Glomerular visceral epithelial cell (primary cell): ENCODE measurements around the gene CSK.

Experiments
- DNase-seq: peaks from one replicate; pipeline ENCODE4 v3.0.0-alpha.2; 2016; ENCODE audit errors: extremely low spot score

The CSK gene

DNA sequence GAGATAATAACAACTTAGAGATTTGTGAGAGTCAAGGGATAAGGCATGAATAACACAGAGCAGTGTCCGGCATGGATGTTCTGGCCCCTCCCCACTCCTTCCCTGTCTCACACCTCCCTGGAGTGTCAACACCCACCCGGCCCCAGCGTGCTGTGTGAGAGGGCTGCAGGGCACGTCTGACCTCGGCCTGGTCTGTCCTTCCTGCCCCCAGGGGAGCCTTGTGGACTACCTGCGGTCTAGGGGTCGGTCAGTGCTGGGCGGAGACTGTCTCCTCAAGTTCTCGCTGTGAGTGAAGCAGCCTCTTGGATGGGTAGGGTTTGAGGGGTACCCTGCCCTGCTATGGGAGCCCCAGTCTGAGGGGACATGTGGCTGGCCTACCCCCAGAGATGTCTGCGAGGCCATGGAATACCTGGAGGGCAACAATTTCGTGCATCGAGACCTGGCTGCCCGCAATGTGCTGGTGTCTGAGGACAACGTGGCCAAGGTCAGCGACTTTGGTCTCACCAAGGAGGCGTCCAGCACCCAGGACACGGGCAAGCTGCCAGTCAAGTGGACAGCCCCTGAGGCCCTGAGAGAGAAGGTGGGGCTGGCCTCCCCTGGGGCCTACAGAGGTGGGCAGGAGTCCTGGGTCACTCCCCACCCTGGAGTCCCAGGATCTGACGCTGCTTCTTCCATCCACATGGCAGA lies 19.6 kb downstream of the CSK start:
- DNase-seq: no peak

DNA sequence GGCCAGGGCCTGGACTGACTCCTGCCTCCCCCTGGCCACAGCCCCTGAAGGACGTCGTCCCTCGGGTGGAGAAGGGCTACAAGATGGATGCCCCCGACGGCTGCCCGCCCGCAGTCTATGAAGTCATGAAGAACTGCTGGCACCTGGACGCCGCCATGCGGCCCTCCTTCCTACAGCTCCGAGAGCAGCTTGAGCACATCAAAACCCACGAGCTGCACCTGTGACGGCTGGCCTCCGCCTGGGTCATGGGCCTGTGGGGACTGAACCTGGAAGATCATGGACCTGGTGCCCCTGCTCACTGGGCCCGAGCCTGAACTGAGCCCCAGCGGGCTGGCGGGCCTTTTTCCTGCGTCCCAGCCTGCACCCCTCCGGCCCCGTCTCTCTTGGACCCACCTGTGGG lies 20.4 kb downstream of the CSK start:
- no peak for DNase-seq

DNA sequence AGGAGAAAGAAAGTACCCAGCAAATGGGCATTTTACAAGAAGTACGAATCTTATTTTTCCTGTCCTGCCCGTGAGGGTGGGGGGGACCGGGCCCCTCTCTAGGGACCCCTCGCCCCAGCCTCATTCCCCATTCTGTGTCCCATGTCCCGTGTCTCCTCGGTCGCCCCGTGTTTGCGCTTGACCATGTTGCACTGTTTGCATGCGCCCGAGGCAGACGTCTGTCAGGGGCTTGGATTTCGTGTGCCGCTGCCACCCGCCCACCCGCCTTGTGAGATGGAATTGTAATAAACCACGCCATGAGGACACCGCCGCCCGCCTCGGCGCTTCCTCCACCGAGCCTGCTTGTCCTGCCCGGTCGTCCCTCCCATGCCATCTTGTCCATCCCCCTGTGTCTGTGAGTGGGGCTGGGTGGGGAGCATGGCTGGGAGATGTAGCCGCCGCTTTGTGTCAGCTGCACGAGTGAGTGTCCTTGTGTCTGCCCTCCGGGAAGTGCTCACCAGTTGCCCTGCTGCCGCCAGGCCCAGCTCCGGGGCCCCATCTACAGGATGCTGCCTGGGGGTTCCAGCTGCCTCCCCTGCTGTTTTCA lies 21.1 kb downstream of the CSK start:
- no peak for DNase-seq

DNA sequence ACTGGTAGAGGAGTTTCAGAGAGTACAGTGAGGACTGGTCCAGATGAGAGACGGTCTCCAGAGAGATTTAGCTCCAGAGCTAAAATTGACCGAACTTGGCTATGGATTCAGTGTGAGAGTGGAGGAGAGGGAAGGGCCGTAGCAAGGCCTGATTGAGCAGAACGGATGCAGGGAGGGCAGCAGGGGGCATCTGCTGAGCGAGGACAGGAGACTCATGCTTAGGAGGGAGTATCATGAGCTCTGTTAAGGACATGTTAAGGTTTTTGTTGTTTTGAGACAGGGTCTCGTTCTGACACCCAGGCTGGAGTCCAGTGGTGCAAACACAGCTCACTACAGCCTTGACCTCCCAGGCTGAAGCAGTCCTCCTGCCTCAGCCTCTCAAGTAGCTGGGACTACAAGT lies 23.1 kb downstream of the CSK start:
- DNase-seq: no peak

DNA sequence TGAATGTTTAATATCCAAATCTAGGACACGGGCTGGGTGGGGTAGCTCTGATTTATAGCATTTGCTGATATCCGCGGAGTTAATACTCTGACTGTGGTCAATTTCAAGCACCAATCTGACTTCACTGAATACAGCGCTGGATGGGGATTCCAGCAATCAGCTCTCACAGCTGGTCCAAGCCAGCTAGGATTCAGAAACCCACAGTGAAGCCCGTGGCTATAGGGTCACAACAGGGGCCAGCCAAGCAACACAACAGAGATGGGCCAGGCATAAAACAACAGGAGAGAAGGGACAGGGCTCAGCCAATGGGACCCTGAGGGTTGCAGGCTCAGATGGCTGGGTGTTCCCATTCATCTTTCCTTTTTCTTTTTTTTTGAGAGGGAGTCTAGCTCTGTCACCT lies 25.4 kb downstream of the CSK start:
- DNase-seq: no peak

DNA sequence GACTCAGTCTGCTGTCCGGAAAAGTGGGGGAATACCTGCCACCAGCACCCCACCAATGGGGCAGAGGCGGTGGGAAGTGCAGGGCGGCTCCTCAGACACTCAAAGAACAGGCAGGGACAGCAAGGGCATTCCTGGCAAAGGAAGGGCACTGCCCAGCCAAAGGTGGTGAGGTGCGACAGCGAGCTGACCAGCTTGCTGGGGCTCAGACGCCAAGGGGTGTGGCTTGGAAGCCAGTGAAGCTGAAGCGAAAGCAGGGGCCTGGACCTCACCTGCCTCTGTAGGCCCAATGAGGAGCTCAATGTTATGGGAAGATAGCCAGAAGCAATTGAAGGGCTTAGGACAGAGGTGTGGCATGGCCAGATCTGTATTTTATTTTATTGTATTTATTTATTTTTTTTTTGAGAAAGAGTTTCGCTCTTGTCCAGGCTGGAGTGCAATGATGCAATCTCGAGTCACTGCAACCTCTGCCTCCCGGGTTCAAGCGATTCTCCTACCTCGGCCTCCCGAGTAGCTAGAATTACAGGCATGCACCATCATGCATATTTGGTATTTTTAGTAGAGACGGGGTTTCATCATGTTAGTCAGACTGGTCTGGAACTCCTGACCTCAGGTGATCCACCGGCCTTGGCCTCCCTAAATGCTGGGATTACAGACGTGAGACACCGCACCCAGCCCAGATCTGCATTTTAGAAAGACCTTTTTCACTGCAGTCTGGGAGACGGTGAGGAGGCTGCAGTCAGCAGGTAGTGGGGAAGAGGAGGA lies 26.4 kb downstream of the CSK start:
- DNase-seq: peak; percentile 33

DNA sequence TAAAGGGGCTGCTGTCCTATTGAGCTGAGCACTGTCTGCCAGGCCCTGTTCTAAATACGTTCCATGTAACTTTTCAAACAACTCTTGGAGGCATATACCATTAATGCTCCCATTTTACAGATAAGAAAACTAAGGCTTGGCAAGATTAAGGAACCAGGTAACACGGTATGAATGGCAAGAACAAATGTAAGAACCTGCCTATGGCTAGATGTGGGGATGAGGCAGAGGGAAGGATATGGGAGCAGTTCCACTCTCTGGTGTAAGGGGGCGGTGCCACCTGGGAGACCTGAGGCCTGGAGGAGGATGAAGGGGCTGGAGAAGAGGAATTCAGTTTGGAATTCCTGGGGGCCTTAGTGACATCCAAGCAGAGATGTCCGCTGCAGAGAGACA lies 27.0 kb downstream of the CSK start:
- DNase-seq: no peak

DNA sequence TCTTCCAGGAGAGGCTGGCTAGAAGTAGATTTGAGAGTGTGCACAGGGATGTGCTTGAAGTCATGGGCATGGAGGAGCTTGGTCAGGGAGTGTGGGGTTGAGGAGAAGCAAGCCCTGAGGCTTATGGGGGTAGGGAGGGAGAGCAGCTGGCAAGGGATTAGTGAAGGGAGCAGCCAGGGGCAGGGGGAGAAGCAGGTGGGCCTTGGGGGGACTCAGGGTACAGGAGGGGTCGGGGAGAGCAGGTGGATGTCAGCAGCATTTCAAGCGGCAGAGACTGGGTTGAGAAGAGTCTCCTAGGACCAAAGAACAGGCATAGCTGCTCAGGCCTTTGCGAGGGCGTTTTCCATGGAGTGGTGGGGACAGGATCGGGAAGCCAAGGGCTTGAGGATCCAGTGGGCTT lies 27.4 kb downstream of the CSK start:
- DNase-seq: no peak

DNA sequence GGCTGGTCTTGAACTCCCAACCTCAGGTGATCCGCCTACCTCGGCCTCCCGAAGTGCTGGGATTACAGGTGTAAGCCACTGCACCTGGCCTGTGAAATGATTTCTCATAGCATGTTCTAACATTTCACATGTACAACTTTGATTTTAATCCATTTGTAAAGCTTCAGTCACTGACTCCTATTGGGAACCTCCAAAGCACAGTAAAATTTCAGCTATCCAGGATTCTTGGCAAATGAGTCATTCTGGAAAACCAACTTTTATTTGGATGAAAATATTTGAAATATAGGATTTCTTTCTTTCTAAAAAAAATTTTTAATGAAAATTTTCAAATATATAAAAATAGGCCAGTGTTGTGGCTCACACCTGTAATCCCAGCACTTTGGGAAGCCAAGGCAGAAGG lies 28.1 kb downstream of the CSK start:
- DNase-seq: no peak

DNA sequence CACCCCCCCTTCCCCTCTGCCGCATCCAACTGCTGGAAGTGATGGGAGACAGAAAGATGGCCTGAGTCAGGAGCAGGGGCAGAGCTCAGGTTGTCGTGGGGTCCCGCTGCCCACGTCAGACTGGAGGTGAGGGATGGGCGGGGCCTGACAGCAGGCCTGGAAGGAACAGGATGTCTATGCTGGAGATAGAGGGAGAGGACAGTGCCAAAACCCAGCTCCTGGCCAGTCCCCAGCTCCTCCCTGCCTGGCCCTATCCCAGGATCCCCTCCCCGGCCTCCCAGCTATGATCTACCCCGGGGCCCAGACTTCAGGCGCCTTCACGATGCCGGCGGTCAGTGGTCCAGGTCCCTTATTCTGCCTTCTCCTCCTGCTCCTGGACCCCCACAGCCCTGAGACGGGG lies 30.7 kb downstream of the CSK start, which contains the start of gene LMAN1L:
LMAN1L (plus strand) TSS at position 303 of the 400 bp plus-strand sequence; CDS start at position 323, 20 bp downstream.
- DNase-seq: no peak

DNA sequence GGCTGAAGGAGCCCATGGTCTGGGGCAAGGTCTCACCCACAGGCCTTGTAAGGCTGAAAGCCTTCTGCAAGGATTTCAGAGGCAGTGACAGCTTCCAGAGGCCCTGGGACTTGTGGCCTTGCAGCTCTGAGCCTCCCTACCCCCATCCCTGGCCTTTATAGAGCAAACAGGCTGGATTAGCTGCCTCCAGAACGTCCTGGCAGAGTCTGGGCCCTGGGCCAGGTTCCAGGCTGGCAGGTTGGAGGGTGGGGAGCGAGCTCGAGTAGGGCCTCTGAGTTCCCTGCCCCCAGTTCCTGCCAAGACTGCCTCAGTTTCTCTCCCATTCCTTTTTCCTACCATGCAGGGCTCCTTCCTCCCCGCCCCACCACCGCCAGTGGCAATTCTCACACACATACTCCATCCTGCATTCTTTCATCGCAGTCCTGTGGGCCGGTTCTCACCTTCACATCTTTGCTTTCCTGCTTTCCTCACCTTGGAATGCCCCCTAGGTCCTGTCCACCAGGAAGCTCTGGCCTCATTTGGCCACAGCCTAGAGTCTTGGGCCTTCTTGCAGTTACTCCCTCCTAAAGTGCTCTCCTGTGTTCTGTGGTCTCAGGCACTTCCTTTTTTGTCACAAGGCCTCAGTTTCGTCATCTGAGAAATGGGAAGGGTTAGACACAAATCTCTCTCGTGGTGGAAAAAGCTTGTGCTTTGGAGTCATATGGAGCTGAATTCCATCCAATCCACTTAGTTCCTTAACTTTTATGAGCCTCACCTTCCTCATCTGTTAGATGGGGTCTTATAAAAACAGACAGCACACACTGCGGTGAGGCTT lies 33.4 kb downstream of the CSK start:
- no peak for DNase-seq

DNA sequence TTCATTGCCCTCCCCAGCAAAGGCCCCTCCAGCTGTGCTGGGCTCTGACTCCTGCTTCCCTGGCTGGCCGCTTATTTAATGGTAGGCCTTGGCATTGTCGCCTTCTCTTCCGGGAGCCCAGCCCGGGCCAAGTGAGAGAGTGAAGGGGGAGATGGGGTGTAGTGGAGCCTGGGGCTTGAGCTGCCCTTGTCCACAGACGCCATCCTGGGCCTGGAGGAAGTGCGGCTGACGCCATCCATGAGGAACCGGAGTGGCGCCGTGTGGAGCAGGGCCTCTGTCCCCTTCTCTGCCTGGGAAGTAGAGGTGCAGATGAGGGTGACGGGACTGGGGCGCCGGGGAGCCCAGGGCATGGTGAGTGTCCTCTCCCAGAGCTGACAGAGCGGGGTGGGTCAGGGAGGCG lies 34.1 kb downstream of the CSK start:
- no peak for DNase-seq

DNA sequence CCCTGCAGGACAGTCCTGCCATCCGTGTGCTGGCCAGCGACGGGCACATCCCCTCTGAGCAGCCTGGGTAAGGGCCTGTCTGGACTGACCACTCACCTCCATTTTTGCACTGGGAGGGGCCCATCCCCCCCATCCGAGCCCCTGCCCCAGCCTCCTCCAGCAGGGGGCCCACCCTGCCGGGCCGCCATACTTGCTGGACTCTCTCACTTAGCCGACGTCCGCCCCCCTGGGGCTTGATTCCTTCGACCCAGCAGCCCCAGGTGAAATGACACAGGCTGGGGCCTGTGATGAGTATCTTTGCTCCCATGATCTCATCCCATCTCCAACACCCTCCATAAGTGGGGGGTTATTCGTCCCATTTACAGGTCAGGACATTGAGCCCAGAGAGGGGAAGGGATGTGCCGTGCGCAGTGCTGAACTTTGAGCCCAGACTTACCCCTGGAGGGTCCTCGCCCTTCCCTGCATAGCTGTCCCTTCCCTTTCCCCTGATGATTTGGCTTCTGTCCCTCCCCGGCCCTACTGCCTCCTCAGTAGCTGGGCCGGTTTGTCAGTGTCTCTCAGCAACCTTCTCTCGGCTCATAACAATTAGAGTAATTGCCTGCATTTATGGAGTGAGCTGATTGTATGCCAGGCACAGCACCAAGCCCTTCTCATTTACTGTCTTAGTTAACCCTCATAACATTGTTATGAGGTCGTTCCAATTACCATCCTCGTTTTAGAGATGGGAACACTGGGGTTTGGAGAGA lies 34.9 kb downstream of the CSK start:
- no peak for DNase-seq

DNA sequence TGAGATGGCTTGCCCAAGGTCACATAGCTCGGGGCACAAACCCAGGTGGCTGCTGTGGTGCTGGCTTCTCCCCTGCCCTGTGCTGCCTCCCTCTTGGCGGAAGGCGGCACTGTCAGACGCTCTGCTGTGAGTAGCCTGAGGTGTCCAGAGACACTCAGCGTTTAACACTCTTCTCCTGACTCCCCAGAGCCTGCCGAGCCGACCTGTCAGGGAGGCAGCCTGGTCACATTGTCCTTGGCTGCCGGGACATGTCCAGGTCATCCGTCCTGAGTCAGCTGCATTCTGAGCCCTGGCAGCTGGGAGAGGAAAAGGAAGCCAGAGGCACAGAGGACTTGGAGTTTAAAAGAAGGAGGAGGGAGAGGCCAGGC lies 35.5 kb downstream of the CSK start:
- peak; percentile 37 for DNase-seq

DNA sequence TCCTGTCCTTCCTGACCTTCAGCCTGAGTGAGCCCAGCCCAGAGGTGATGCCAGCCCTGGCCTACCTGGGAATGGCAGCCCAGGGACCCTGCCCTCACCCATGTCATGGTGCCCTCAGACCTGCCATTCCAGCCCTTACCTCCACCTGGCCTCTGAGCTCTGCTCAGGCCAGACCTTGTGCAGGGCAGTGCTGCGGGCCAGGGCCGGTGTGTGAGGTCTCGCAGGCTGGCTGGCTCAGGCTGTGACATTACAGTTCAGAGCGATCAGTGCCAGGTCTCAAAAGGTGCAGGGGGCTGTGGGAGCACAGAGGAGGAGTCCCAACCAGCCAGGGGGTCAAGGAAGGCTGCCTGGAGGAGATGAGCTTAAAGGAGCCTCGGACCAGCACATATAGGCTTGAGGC lies 38.2 kb downstream of the CSK start:
- DNase-seq: no peak

DNA sequence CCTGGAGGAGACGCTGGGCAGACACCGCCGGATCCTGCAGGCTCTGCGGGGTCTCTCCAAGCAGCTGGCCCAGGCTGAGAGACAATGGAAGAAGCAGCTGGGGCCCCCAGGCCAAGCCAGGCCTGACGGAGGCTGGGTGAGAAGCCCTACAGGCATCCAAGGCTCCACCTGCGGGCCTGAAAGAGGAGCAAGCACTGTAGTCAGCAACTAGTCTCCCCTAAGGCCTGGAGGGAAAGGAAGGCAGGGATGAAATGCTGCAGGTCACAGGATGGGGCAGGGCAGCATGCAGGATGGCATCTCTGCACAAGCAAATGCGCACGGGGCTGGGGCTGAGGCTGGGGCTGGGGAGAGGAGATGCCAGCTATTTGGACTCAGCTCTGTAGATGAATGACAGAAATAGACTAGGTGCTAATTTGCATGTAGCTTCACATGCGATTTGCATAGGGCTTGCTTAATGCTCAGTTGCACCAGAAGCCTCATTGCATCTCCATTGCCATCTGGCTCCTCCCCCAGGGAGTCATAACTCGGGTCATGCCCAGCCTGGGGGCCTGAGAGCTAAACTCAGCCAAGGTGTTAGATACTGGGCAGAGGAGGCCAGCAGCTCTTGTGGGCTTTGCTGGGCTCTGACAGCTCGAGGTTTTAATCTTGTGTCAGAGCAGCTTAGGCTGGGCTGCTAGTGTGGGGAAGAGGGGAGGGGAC lies 39.4 kb downstream of the CSK start:
- no peak for DNase-seq

DNA sequence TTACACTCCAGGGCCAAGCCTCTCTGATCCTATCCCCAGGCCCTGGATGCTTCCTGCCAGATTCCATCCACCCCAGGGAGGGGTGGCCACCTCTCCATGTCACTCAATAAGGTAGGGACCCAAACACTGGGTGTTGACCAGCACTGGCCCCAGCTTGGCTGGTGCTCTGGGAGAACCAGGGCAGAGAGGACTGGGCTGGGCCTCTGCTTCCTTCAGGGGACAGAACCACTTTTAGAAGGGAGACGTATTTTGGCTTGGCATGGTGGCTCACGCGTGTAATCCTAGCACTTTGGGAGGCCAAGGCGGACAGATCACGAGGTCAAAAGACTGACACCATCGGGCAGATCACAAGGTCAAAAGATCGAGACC lies 39.9 kb downstream of the CSK start:
- DNase-seq: no peak

DNA sequence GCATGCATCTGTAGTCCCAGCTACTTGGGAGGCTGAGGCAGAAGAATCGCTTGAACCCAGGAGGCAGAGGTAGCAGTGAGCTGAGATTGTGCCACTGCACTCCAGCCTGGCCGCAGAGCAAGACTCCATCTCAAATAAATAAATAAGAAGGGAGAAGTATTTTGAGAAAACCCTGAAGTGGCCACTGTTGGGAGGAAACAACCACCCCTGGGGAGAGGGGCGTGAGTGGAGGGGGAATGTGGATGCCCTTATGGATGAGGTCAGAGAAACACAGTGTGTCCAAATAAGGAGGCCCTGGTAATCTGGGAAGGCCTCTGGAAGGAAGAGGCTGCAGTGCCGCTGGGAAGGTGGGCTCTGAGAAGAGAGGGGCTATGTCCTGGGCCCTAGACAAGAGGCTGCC lies 40.4 kb downstream of the CSK start:
- no peak for DNase-seq

DNA sequence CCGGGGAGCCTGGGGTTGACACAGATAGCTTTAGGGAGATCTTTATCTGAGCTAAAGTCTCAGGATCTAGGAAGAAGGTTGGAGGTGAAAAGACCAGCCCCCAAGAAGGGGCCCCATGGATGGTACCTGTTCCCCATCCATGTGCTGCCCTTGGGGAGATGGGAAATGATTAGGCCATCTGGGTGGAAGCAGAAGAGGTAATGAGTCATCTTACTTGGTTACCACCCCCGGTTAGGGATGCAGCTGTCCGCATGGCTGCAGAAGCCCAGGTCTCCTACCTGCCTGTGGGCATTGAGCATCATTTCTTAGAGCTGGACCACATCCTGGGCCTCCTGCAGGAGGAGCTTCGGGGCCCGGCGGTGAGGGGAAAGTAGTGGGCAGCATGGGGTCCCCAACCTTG lies 41.4 kb downstream of the CSK start:
- no peak for DNase-seq

DNA sequence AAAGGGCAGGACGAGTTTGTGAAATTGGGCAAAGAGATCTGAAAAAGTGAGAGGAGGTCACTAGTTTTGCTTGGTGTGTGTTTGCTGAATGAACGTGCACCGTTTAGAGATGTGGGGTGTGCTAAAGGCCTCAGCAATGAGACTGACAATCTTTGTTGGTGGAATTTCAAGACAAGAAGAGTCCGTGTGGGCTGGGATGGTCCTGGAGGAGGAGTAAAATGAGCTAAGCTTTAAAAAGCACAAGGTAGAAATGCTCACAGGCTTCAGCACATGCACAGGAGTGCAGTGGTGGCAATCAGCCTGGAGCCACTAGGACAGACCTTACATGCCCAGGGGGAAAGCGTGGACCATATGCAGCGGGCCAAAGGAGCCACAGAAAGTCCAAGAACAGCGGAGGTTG lies 43.1 kb downstream of the CSK start:
- no peak for DNase-seq

DNA sequence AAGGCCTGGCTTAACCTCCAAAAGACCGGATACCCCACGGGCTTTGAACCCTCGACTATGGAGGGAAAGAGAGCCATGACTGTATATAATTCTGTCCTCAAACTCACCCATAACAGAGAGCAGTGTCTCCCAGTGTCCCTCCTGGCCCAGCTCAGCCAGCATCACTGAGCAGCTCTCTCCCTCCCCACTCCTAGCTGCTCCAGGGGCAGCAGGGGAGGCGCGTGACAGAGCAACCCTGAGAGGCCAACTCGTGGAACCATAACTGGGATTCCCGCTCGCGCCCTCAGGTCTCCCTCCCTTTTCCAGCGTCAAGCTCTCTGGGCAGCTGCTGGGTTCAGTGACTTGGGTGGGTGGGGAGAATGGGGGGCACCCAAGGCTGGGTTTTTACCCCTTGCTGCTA lies 44.0 kb downstream of the CSK start:
- no peak for DNase-seq
